ENCODE measurements around the gene CRY2.
"Not testable (repeated sequence)": the region's sequence is repeated elsewhere in the genome, so short reads cannot be mapped to it uniquely, and the experiment has no call there.

CRY2 gene

GRCh38 chr11:45899448-45900174 is 52.3 kb downstream of the CRY2 start:
- peak; percentile 88 for DNase-seq (ENCODE audit: low read depth)

GRCh38 chr11:45900175-45900800 is 53.0 kb downstream of the CRY2 start:
- DNase-seq (ENCODE audit: low read depth), result not testable (repeated sequence)

- DNase-seq (ENCODE audit: low read depth), result no peak
Observed at GRCh38 chr11:45900916-45901617, 53.8 kb downstream of the CRY2 start.

- DNase-seq (ENCODE audit: low read depth), result no peak
Observed at GRCh38 chr11:45901626-45902025, 54.4 kb downstream of the CRY2 start.

GRCh38 chr11:45902452-45903380 is 55.4 kb downstream of the CRY2 start:
- DNase-seq (ENCODE audit: low read depth), result no peak

- no peak for DNase-seq (ENCODE audit: low read depth)
Observed at GRCh38 chr11:45904309-45904915, 57.1 kb downstream of the CRY2 start.

- no peak for DNase-seq (ENCODE audit: low read depth)
Observed at GRCh38 chr11:45905095-45905494, 57.8 kb downstream of the CRY2 start.

- not testable (repeated sequence) for DNase-seq (ENCODE audit: low read depth)
Observed at GRCh38 chr11:45905576-45905975, 58.3 kb downstream of the CRY2 start.

- no peak for DNase-seq (ENCODE audit: low read depth)
Observed at GRCh38 chr11:45906096-45906682, 58.9 kb downstream of the CRY2 start.

- DNase-seq (ENCODE audit: low read depth), result no peak
Observed at GRCh38 chr11:45906965-45907611, 59.8 kb downstream of the CRY2 start, which contains the start of gene FREY1. FREY1 (minus strand) TSS chr11:45907271; CDS start chr11:45907245, 26 bp downstream.

GRCh38 chr11:45907911-45908370 is 60.7 kb downstream of the CRY2 start:
- DNase-seq (ENCODE audit: low read depth), result no peak

GRCh38 chr11:45909594-45910475 is 62.6 kb downstream of the CRY2 start:
- no peak for DNase-seq (ENCODE audit: low read depth)

GRCh38 chr11:45910623-45911022 is 63.3 kb downstream of the CRY2 start:
- no peak for DNase-seq (ENCODE audit: low read depth)

- no peak for DNase-seq (ENCODE audit: low read depth)
Observed at GRCh38 chr11:45913514-45913913, 66.2 kb downstream of the CRY2 start.

- DNase-seq (ENCODE audit: low read depth), result no peak
Observed at GRCh38 chr11:45913942-45914635, 66.8 kb downstream of the CRY2 start.

- DNase-seq (ENCODE audit: low read depth), result no peak
Observed at GRCh38 chr11:45915446-45915845, 68.2 kb downstream of the CRY2 start.

GRCh38 chr11:45917286-45917622 is 70.0 kb downstream of the CRY2 start:
- no peak for DNase-seq (ENCODE audit: low read depth)

- peak; percentile 100 for DNase-seq (ENCODE audit: low read depth)
Observed at GRCh38 chr11:45917623-45918330, 70.5 kb downstream of the CRY2 start, which contains the start of gene PEX16. PEX16 (minus strand) TSS chr11:45917877; CDS start chr11:45917811, 66 bp downstream.

Measured in iris pigment epithelial cell (primary cell).